IPS-18c (cell line): ENCODE results near the gene PRRX2.

Experiments used
- H3K4me3 ChIP-seq: 2 replicates; pipeline ENCODE4 v1.7.0; 2013; ENCODE audit warnings: low read depth, mild to moderate bottlenecking, low read length, moderate library complexity; ENCODE audit not compliant: insufficient read depth
- H3K9me3 ChIP-seq: one replicate; pipeline ENCODE4 v1.6.1; 2013; ENCODE audit warnings: mild to moderate bottlenecking, low read length, moderate library complexity; ENCODE audit not compliant: control insufficient read depth, insufficient read depth

Gene PRRX2

DNA sequence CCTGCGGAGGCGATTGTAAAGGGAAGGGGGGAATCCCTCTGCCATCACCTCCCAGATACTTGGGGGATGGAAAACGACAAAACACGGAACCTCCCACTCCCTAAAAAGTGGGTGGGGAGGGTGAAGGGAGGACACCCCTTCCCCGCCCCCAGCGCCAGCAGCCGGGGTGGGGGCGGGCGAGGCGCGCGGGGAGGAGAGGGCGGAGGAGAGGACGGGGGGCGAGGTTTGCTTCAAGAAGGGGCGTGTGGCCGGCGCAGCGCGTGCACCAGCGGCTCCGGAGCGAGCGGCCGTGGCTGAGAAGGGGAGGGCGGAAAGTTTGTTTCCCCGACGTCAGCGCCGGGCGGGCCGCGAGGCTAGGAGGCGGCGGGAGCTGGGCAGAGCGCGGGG lies at the start of gene PRRX2:
Gene PRRX2 (plus strand): TSS at position 259 of the 387 bp plus-strand sequence. CDS start 221 bp downstream, outside the sequence.
- Histone ChIP-seq H3K4me3 (peak within 1 kb of the TSS; percentile 52), H3K9me3 (no peaks in the 10 kb centered on the region)

DNA sequence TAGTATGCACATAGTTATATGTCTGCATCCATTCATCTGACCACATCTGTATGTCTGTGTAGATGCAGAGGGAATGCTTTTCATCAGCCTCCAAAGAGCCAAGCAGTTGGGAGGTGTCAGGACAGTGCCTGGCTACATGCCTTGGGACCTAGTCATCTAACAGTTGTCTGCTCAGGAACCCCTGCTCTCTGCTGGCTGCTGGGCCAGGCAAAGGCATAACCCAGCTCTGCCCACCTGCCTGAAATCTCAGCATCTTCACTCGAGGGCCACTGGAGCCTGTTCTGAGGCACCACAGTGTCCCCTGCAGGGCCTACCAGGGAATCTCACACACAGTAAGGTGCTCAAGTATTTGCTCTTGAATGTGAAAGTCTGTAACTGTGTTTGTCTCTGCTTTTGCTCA lies 48.3 kb upstream of the PRRX2 start:
- H3K9me3 ChIP-seq: peaks cover 2% of the 10 kb centered on the region

DNA sequence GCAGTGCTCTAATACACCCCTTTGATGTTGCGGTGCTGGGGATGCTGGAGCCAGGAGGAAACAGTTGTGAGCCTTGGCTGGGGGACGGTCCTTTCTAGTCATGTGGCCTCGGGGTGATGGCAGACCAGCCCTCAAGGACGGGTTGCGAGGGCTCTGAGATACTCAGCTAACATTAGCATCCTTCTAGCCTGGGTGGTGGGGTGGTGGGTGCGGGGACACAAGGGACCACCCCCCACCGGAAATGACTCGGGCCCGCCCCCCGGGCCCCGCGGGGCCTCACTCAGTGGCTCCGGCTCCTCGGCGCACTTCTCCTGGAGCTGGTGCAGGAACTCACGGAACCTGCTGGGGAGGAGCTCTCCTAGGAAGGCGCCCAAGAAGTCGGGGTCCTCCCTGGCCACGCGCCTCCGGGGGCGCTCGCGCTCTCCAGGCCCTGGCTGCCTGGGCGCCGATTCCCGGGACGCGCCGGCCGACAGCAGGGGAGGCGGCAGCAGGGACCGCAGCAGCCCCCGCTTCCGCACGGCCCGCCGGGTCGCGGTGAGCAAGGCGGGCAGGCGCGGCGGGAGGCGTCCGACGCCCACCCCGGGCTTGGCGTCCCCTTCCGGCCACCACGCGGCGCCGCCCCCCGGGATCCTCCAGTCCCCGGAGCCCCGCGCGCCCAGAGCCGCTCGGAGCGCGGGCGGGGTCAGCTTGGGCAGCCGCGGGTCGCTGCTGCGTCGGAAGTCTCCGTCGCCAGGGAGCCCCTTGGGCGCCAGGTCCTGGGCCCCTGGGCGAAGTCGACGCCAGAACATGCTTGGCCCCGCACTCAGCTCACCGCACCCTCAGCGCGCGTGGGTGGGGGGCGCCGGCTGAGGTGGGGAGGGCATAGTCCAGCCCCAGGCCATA lies 45.4 kb upstream of the PRRX2 start:
- Histone ChIP-seq H3K9me3 (peaks cover 2% of the 10 kb centered on the region), H3K4me3 (peak overlapping the region; percentile 58)

More for the DNA sequence above, 48.3 kb upstream of the PRRX2 start:
- H3K4me3 ChIP-seq: no peak overlapping the region

DNA sequence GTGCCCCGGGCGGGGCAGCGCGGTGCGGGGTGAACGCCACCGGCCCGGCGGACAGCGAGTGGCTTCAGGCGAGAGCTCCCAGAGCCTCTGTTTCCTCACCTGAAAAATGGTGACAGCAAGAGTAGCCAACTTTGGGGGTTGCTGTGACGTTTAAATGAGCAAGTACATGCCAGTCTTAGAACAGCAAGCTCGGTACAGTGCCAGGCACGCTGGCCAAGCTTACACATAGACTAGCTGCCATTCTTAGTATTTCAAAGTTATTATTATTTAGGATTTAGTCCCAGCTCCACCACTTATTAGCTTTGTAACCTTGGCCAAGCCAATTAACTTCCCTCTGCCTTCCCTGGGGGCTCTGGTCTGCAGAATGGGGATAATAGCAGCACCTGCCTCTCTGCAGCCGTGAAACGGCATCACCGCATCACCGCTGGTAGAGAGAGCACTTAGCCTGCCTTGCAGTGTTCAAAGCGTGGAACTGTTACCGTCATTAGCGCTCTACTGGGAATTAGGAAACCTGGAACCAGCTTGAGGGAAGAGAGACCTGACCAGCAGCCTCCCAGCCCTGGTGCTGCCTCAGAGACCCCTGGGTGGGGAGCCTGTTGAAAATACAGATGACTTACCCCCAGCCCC lies 44.7 kb upstream of the PRRX2 start, which contains the start of gene C9orf50:
Gene C9orf50 (minus strand): TSS at position 433 of the 627 bp plus-strand sequence. CDS start 527 bp downstream, outside the sequence.
- peak within 1 kb of the TSS; percentile 58 for H3K4me3 ChIP-seq

DNA sequence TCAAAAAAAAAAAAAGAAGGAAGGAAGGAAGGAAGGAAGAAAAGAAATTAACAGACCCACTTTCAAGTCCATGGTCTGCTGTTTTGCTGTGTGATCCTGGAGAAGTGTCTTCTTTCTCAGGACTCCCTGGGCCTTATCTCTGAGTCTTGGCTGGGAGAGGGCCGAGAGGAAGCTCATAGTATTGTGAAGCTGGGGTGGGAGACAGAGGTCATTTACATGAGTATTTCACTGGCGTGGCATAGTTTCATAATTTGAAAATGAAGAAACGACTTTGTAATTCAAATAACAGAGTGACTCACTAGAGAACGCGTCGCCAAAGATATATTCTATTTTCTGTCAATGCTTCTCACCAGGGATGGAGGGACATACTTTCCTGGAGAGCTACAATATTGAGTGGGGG lies 42.1 kb upstream of the PRRX2 start:
- Histone ChIP-seq H3K4me3 (no peak overlapping the region), H3K9me3 (no peaks in the 10 kb centered on the region)

More for the DNA sequence above, 44.7 kb upstream of the PRRX2 start, which contains the start of gene C9orf50:
- no peaks in the 10 kb centered on the region for H3K9me3 ChIP-seq

DNA sequence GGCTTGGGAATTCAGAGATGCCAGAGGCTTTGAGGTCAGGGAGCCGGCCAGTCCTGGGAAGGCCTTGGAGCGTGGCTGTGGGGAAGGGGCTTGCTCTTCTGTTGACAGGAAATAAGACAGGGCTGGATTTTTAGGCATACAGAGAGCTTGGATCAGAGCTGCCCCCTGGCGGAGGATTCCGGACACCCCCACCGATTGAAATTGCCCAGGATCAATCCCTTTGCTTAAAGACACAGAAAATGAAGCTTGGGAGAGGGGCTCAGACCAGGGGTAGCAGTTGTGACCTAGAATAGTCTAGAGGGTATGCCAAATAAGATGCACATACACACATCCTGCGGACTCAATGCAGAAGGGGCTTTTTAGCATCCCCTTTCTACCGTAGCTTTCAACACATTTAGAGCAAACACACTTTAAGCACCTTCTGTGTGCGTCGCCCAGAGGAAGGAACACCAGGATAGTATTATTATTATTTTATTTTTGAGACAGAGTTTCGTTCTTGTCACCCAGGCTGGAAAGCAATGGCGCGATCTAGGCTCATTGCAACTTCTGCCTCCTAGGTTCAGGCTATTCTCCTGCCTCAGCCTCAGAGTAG lies 41.2 kb upstream of the PRRX2 start:
- Histone ChIP-seq H3K4me3 (no peak overlapping the region), H3K9me3 (no peaks in the 10 kb centered on the region)

DNA sequence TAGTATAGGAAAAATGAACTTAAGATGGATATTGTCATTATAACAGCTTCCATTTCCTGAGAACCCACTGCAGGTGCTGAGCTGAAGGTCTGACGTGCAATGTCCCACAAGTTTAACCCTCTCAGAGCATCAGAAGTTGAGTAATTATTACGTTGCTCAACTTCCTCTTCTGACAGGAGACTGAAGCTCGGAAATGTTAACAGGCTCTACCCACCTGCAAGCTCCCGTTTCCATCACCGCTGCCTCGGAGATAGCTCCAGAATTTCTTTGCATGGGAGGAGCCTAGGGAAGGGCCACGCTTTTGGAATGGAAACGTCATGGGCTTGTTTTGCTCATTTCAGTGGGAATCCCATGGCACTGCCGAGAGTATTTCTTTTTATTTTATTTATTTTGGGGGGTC lies 40.5 kb upstream of the PRRX2 start:
- Histone ChIP-seq H3K4me3 (no peak overlapping the region), H3K9me3 (no peaks in the 10 kb centered on the region)

DNA sequence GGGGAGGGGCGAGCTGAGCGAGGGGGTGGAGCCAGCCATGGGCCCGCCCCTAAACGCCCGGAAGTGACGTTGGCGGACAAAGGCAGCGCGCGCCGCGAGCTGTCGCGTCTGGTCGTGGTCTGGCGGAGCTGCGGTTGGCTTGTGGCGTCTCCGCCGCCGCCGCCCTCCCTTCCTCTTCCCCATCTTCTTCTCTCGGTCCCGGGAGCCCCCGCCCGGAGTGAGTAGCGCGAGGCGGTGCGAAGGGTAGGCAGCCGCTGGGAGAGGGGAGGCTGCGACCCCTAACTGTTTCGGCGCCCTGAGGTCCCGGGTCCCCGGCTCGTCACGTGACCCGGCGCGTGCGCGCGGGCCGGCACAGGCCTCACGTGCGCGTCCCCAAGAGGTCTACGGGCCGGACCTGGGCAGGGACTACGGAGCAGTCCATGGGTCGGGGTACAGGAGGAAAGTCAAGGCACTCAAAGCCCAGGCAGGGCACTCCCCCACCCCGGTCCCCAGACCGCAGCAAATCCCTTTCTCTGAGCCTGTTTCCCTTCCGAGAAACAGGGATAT lies 39.3 kb upstream of the PRRX2 start, which contains the start of gene NTMT1:
Gene NTMT1 (plus strand): TSS at position 85 of the 546 bp plus-strand sequence. CDS start 6,541 bp downstream, outside the sequence.
- H3K9me3 ChIP-seq: no peaks in the 10 kb centered on the region

DNA sequence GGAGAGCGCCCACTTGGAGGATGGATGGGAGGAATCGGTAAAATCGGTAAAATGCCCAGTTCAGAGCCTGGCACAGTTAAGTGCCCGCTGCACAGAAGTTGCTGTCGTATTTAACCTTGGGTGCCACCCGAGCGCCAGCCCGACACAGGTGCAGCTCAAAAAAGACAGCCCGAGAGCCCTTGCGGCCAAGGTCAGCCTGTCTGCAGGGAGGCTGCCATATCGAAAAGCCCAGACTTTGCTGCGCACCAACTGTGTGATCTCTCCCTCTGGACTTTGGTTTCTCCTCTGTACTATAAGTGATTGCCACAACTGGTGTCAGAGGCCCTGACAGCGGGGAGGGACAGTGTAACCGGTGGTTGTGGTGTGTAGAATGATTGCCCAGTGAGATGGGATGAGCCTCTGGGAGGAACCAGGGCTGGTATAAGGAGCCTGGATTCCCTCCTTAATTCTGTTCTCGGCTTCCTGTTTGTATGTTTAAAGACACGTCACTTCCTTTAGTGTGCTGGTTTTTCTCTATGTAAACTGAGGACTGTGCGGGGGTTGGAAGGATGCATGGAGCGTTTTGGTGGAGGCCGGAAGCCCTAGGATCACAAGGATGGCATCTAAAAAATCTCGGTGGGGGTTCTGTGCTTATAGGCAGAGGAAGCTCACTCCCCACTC lies 38.7 kb upstream of the PRRX2 start:
- Histone ChIP-seq H3K4me3 (peak overlapping the region; percentile 99), H3K9me3 (no peaks in the 10 kb centered on the region)

More for the DNA sequence above, 39.3 kb upstream of the PRRX2 start, which contains the start of gene NTMT1:
- peak within 1 kb of the TSS; percentile 99 for H3K4me3 ChIP-seq

DNA sequence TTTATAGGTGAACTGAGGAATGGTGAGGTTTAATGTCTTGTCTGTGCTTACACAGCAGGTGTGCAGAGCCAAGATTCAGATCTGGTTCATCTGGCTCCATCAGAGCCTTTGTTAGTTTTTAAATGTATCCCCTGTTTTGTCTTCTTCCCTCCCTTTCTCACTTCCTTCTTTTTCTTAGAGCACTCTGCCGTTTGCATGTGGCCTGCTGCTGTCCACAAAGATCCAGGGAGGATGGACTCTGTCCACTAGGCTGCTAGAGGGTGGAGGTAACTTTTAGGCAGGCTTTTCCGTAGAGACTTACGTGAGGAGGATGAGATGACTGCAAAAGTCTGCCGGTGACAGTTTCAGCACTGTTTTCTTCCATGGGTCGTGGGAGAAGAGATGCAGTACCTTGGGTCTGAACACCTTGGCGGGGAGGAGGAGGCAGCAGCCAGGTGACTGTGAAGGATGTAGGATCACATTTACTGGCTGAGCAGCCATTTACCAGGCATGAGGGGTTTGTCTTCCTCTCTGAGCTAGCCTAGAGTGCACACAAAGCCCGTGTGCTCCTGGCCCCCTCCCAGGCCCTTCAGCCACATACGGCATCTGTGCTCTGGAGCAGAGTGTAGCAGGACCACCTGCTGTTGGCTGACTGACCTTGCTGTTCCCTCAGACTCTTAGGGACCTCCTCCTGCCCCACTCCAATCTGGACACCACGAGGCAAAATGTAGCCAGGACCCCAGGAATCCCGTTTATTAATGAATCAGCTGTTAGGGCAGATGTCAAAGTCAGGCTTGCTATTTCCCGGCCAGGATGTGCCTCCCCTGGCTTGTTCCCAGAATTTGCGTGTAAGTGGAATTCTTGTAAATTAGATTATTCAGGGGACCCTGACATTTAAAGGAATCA lies 37.6 kb upstream of the PRRX2 start:
- Histone ChIP-seq H3K4me3 (peak overlapping the region; percentile 99), H3K9me3 (no peaks in the 10 kb centered on the region)

DNA sequence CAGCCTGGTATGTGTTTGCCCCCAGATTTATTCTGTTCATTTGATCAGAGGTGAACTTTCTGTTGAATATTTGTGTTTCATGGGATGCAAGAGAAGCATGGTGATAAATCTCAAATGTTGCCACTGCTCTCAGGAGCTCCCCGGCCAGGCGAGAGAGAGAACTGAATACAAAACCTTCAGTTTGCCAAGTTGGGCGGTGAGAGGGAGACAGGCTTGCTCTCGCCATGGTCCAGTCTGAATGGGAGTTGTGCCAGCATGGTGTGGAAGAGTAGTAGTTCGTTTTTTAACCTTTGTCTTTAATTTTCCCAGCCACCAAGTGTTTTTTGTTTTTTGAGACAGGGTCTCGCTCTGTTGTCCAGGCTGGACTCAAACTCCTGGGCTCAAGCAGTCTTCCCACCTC lies 36.7 kb upstream of the PRRX2 start:
- H3K9me3 ChIP-seq: no peaks in the 10 kb centered on the region
- H3K4me3 ChIP-seq: no peak overlapping the region

DNA sequence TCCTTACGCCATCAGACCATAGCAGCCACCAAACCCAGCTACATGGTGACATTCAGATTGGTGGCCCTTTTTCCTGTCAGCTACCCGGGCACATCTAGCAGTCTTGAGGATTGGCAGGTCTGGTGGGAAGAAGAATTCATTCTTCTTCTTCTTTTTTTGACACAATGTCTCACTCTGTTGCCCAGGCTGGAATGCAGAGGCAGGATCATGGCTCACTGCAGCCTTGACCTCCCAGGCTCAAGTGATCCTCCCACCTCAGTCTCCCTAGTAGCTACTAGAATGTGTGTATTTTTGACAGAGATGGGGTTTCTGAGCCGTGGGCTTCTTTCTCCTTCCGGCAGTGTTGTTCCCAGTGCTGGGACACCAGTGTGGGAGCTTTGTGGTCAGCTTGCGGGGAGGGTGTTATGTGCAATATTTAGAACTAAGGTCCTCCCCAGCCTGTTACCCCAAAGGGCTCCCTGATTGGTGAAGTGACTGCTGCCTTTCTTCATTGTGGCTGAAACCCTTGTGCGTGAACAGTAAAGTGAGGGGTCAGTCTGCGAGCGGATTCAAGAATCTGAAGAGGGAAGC lies 36.1 kb upstream of the PRRX2 start:
- Histone ChIP-seq H3K9me3 (no peaks in the 10 kb centered on the region), H3K4me3 (no peak overlapping the region)

DNA sequence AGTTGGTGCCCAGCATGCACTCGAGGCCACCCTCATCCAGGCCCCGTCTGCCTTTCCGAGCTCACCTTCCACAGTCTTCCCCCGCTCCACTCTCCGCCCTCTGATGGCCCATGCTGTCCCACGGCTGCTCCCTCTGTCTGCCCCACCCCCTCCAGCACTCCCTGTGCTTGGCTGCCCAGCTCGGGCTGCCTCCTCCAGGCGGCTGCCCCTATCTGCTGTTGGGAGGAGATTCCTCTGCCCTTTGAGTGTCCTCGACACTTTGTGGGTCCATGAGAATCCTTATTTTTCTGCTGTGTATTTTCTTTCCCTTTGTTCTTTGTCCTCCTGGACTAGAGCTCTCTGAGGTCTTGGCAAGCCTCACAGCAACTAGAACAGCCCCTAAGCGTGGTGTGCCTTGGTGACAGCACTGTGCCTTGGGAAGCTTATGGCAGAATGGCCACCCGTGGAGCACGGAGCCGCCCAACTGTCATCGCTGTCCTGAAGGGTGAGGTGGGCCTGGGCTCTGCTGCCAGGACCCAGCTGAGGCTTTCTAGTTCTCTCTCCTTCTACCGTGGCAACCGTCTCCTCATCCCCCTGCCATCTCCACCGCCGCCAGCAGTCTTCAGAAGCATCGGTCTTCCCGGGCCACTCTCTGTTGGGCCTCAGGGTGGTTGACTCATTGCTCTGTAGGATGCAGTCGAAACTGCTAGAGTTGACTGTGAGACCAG lies 34.3 kb upstream of the PRRX2 start:
- Histone ChIP-seq H3K4me3 (no peak overlapping the region), H3K9me3 (no peaks in the 10 kb centered on the region)

DNA sequence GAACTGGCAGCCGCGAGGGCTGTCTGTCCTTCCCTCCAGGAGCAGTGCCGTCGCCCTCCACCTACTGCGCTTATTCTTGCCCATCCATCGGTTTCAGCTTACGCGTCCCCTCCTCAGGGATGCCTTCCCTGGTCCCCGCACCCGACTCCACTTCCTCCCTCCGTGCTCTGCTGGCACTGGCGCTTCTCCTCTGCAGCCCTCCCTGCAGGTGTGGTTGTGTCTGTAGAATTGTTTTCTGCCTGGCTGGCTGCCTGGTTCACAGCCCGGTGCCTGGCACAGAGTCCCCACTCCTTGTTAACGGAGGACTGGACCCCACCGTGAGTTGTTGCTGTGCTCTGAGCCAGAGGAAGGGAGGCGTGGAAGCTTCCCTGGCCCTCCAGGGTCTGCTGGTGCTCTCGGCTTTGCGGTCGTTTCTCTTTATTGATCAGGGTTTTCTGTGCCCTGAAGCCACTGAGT lies 33.7 kb upstream of the PRRX2 start:
- H3K4me3 ChIP-seq: no peak overlapping the region
- no peaks in the 10 kb centered on the region for H3K9me3 ChIP-seq

DNA sequence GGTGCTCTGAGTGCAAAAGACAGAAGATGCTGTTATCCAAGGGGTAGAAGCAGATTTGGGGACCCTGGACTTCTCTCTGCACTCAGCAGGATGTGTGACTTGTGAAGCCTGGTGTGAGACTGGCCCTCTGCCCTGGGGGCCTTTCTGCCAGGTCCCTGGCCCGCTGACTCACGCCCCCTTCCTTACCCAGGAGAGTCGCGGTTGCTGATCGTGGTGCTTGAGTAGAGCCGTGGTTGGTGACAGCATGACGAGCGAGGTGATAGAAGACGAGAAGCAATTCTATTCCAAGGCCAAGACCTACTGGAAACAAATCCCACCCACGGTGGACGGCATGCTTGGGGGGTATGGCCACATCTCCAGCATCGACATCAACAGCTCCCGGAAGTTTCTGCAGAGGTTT lies 33.0 kb upstream of the PRRX2 start:
- no peak overlapping the region for H3K4me3 ChIP-seq

More for the DNA sequence above, 33.0 kb upstream of the PRRX2 start:
- H3K9me3 ChIP-seq: no peaks in the 10 kb centered on the region
